Stomach (tissue), 9 donors: Measurements from ENCODE around the gene STK24. TPM values are rescaled to one million over a fixed set of nuclear protein-coding genes. Genes with fewer than 3 reads are reported as not detected.

ENCODE experiments used
- DNase-seq, 2 donors: peaks; one replicate each; pipeline versions ENCODE4 v3.0.0 to v3.0.0-alpha.2; 2013 to 2019
- H3K27ac ChIP-seq, 5 donors: fragments of 200-600 bp in 4 of 5; sonication (generic) in 4 of 5; one replicate each; pipeline ENCODE4 v1.5.1; 2013 to 2019; ENCODE audit warnings: mild to moderate bottlenecking in 1 of 5, moderate library complexity in 1 of 5
- H3K27me3 ChIP-seq, 3 donors: fragments of 200-600 bp; sonication (generic); one replicate each; pipeline ENCODE4 v1.5.1; 2017 to 2019; ENCODE audit warnings: mixed run types in 1 of 3
- H3K36me3 ChIP-seq, 4 donors: fragments of 200-600 bp; sonication (generic); 1 replicate in 3 of 4; 2 replicates in 1 of 4; pipeline ENCODE4 v1.5.1; 2016 to 2019
- H3K4me1 ChIP-seq, 4 donors: fragments of 200-600 bp; sonication (generic); one replicate each; pipeline ENCODE4 v1.5.1; 2016 to 2019
- H3K4me3 ChIP-seq, 4 donors: fragments of 200-600 bp; sonication (generic) in 3 of 4; one replicate each; pipeline ENCODE4 v1.5.1; 2016 to 2019; ENCODE audit warnings: mild to moderate bottlenecking in 1 of 4
- H3K9me3 ChIP-seq, 4 donors: fragments of 200-600 bp; sonication (generic); one replicate each; pipeline ENCODE4 v1.5.1; 2016 to 2019
- EP300 ChIP-seq: sonication (generic); formaldehyde crosslinking; IDR thresholded peaks from one replicate; pipeline ENCODE4 v1.6.1; 2017; ENCODE audit warnings: antibody characterized with exemption
- POLR2A ChIP-seq, 4 donors: fragments of 450-650 bp; IDR thresholded peaks; one replicate each; pipeline ENCODE4 v1.6.1; 2016; ENCODE audit warnings: antibody characterized with exemption in 4 of 4, control low read depth in 2 of 4, mild to moderate bottlenecking in 1 of 4, moderate library complexity in 1 of 4
- POLR2AphosphoS5 ChIP-seq, 3 donors: sonication (generic); formaldehyde crosslinking; IDR thresholded peaks; one replicate each; pipeline ENCODE4 v1.6.1; 2016; ENCODE audit warnings: antibody characterized with exemption in 3 of 3
- WGBS, 5 donors: extraction: QIAGEN DNeasy Blood & Tissue Kit in 3 of 5; methylation state at CpG; one replicate each; pipeline versions ENCODE4 v1.1.5 to v1.1.7; 2013 to 2018; 5-methylcytosine and 5-hydroxymethylcytosine counted together
- intact Hi-C: fragments of 100-400 bp; cut with DNase I; formaldehyde crosslinking; loops from one replicate; pipeline ENCODE4 v1.15.1; 2023; ENCODE audit warnings: low total_unique reads
- polyA plus RNA-seq, 3 donors: library from polyadenylated mRNA; stranded (reverse); fragments of 200-250 nt; gene quantifications; one replicate each; pipeline ENCODE4 v1.2.3, GENCODE V29; 2013
- total RNA-seq, 5 donors: library from RNA; depleted of rRNA; stranded (reverse); fragments of >200 nt; gene quantifications; one replicate each; pipeline versions ENCODE4 v1.1.0 to v1.2.3, GENCODE V29; 2014 to 2016
- TF ChIP-seq, protein P1 (sequence below), 7 experiments: fragments of 450-650 bp in 4 of 7; fragments of 200-600 bp in 3 of 7; sonication (generic) in 3 of 7; IDR thresholded peaks; one replicate each; pipeline ENCODE4 v1.5.1; 2016 to 2019; ENCODE audit warnings: antibody characterized with exemption in 7 of 7, control low read depth in 2 of 7, mild to moderate bottlenecking in 1 of 7
- donor health status: healthy with polysubstance abuse.
- donor health status: Bipolar disorder and iron deficiency.
- donor health status: healthy.

STK24 gene
- total and polyA plus RNA-seq, 8 donors = 33.0 to 139 (median 59.5) TPM

DNA sequence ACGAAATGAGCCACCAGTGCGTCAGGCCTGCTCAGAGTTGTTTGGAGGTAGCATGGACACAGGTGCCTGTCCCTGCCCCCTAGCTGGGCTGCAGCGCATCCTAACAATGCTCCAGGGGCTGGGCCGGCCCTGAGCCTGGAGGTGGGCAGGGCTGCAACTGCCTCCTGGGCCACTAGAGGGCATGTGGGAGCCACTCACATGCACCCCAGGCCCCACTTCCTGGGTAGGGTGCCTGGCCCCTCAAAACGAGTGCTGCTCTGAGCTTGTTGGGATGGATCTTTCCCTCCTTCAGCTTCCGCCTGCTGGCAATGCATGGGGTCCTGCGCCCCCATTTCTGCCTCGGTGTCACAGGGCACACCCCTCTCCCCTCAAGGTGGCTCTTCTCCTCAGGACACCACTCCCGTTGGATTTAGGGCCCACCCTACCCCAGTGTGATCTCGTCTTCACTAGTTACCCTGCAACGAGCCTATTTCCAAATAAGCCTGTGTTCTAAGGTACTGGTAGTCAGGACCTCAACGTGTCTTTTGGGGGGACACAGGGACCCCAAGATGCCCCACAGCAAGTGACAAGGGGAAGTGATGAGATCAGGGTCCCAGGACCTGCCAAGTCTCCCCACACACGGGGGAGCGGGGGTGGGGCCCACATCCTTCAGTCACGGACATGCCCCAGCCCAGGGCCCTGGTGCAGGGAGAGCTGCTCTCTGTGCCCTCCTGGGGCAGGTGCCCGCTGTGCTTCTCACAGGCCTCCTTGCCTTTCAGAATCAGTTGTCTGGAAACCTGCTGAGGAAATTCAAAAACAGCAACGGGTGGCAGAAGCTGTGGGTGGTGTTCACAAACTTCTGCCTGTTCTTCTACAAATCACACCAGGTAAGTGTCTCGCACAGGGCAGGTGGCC, 131.3 kb downstream of the STK24 start:
- H3K9me3 ChIP-seq = no peaks in the 10 kb centered on the region
- intact Hi-C loops = loop anchor here (5.0 kb wide), 1 partner anchor 212 kb away; no protein-coding TSS in a partner anchor
- no peaks in the 10 kb centered on the region for H3K27me3 ChIP-seq
- TF ChIP-seq POLR2AphosphoS5 (IDR thresholded peaks at IDR 0.05) (peak in 1 of 3 donors; percentile 66), POLR2A (IDR thresholded peaks at IDR 0.05) (no peak)
- TF ChIP-seq, protein P1, sequence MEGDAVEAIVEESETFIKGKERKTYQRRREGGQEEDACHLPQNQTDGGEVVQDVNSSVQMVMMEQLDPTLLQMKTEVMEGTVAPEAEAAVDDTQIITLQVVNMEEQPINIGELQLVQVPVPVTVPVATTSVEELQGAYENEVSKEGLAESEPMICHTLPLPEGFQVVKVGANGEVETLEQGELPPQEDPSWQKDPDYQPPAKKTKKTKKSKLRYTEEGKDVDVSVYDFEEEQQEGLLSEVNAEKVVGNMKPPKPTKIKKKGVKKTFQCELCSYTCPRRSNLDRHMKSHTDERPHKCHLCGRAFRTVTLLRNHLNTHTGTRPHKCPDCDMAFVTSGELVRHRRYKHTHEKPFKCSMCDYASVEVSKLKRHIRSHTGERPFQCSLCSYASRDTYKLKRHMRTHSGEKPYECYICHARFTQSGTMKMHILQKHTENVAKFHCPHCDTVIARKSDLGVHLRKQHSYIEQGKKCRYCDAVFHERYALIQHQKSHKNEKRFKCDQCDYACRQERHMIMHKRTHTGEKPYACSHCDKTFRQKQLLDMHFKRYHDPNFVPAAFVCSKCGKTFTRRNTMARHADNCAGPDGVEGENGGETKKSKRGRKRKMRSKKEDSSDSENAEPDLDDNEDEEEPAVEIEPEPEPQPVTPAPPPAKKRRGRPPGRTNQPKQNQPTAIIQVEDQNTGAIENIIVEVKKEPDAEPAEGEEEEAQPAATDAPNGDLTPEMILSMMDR (IDR thresholded peaks at IDR 0.05) = peak in 5 of 7 experiments; percentile 90 to 97 (median 96)
- peak; percentile 79 to 87 for DNase-seq
- H3K27ac ChIP-seq = peak overlapping the region in 3 of 5 donors; percentile 55 to 76 (median 66)
- no peak overlapping the region for H3K4me3 ChIP-seq
- WGBS, 5 donors = 22 to 29% (median 25%) methylated on average over 15 to 18 of the region's 18 CpGs
- peaks cover 0 to 28% (median 17%) of the 10 kb centered on the region in 4 donors for H3K4me1 ChIP-seq
- H3K36me3 ChIP-seq = peaks cover 26 to 78% (median 62%) of the 10 kb centered on the region in 4 donors

DNA sequence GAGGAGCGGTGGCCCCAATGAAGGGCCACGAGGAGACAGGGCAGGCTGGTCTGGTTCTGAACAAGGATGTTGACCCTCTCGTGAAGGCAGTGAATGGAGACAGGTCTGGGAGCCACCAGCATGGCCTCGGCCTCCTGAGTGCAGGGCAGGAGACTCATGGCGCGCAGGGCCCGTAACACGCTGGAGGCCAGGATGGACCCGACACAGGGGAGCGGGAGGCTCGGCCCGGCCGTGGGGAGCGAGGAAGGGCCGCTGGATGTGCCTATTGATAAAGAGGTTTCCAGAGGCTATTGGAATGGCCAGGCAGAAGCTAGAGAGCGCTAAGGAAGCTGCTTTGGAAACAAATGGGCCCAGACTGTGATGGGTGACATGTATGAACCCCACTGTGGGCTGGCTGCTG, 132.5 kb downstream of the STK24 start:
- intact Hi-C loops = no loop called here
- TF ChIP-seq EP300 (no peak), POLR2AphosphoS5 (IDR thresholded peaks at IDR 0.05) (no peak), POLR2A (IDR thresholded peaks at IDR 0.05) (no peak)
- TF ChIP-seq, protein P1 (IDR thresholded peaks at IDR 0.05) = no peak

DNA sequence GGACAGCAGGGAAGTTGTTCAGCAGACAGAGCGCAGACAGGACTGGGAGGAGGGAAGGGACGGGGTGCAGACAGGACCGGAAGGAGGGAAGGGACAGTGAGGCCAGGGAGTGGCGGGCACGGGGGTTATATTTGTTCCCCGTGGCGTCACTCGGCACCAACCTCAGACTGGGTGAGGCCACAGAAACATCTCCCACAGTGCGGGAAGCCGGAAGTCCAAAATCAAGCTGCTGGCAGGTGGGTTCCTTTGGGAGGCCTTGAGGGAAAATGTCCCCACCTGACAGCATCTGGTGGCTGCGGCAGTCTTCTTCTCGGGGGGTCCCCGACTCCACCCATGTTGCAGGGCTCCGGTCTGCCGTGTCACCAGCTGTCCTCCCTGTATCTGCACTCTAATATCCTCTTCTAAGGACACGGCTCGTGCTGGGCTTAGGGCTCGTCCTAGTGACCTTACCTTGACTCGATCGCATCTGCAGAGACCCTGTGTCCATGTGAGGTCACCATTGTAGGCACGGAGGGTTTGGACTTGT, 133.0 kb downstream of the STK24 start:
- no peak for DNase-seq
- Histone ChIP-seq H3K9me3 (no peaks in the 10 kb centered on the region), H3K4me1 (peaks cover 0 to 13% (median 8%) of the 10 kb centered on the region in 4 donors), H3K4me3 (no peak overlapping the region), H3K36me3 (peaks cover 24 to 78% (median 68%) of the 10 kb centered on the region in 4 donors), H3K27me3 (no peaks in the 10 kb centered on the region), H3K27ac (no peak overlapping the region)
- TF ChIP-seq EP300 (no peak), POLR2A (IDR thresholded peaks at IDR 0.05) (no peak), POLR2AphosphoS5 (IDR thresholded peaks at IDR 0.05) (no peak)
- TF ChIP-seq, protein P1 (IDR thresholded peaks at IDR 0.05) = no peak
- 82 to 87% (median 84%) methylated on average over 19 to 21 of the region's 21 CpGs for WGBS, 5 donors
- intact Hi-C loops = no loop called here

More for the DNA sequence above, 132.5 kb downstream of the STK24 start:
- Histone ChIP-seq H3K4me1 (peaks cover 0 to 16% (median 8%) of the 10 kb centered on the region in 4 donors), H3K9me3 (no peaks in the 10 kb centered on the region), H3K36me3 (peaks cover 29 to 78% (median 68%) of the 10 kb centered on the region in 4 donors), H3K27me3 (no peaks in the 10 kb centered on the region), H3K4me3 (no peak overlapping the region), H3K27ac (no peak overlapping the region)
- DNase-seq = no peak
- WGBS, 5 donors = 87 to 95% (median 90%) methylated on average over 16 of the region's 16 CpGs

DNA sequence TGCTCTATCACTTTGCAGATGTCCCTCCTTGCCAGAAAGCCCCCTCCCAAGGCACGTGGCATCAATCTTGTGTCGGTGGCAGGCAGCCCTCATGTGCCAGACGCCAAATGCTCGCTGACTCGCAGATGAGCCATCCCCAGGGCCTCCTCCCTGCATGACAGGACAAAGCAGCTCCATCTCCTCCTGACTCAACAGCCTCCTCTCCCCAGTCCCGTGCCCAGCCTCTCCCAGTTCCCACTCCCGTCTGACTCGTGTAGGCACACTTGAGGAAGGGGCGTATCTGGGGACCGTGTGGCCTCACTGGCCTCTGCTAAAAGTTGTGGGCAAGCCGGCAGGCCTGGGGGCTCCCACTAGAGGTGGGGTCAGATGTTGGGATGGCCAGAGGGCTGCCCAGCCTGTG, 133.6 kb downstream of the STK24 start:
- Histone ChIP-seq H3K4me1 (peaks cover 0 to 13% (median 8%) of the 10 kb centered on the region in 4 donors), H3K9me3 (no peaks in the 10 kb centered on the region), H3K27me3 (no peaks in the 10 kb centered on the region), H3K4me3 (no peak overlapping the region), H3K36me3 (peaks cover 18 to 78% (median 70%) of the 10 kb centered on the region in 4 donors), H3K27ac (no peak overlapping the region)
- 58 to 79% (median 73%) methylated on average over 7 to 11 of the region's 11 CpGs for WGBS, 5 donors
- no peak for TF ChIP-seq POLR2A (IDR thresholded peaks at IDR 0.05)
- TF ChIP-seq, protein P1 (IDR thresholded peaks at IDR 0.05) = no peak
- TF ChIP-seq POLR2AphosphoS5 (IDR thresholded peaks at IDR 0.05) = no peak
- TF ChIP-seq EP300 = no peak
- no peak for DNase-seq
- intact Hi-C loops = no loop called here
